GM19397 (cell line): Measurements from ENCODE around the gene FAM107A.

ENCODE experiments used
- ATAC-seq: cut with Tn5 transposase; IDR thresholded peaks from one replicate; pipeline ENCODE4 v1.9.1; 2021; ENCODE audit warnings: mild to moderate bottlenecking, moderate library complexity; ENCODE audit not compliant: unreplicated experiment

Gene FAM107A

GRCh38 chr3:58568572-58569286 is 8.5 kb downstream of the FAM107A start:
- ATAC-seq, result no peak

GRCh38 chr3:58567251-58567515 is 10.0 kb downstream of the FAM107A start:
- ATAC-seq, result no peak

GRCh38 chr3:58566398-58567250 is 10.6 kb downstream of the FAM107A start:
- ATAC-seq, result no peak

- ATAC-seq, result no peak
Observed at GRCh38 chr3:58565621-58566397, 11.4 kb downstream of the FAM107A start.

GRCh38 chr3:58564456-58565160 is 12.6 kb downstream of the FAM107A start:
- ATAC-seq, result no peak

- ATAC-seq, result no peak
Observed at GRCh38 chr3:58564054-58564453, 13.1 kb downstream of the FAM107A start.

GRCh38 chr3:58563386-58564035 is 13.7 kb downstream of the FAM107A start:
- no peak for ATAC-seq

- ATAC-seq, result no peak
Observed at GRCh38 chr3:58562498-58562897, 14.7 kb downstream of the FAM107A start.

- ATAC-seq, result no peak
Observed at GRCh38 chr3:58560771-58561311, 16.4 kb downstream of the FAM107A start.

- no peak for ATAC-seq
Observed at GRCh38 chr3:58559586-58559985, 17.6 kb downstream of the FAM107A start.

- no peak for ATAC-seq
Observed at GRCh38 chr3:58557491-58557890, 19.7 kb downstream of the FAM107A start.

GRCh38 chr3:58556761-58557221 is 20.4 kb downstream of the FAM107A start:
- no peak for ATAC-seq

- no peak for ATAC-seq
Observed at GRCh38 chr3:58556001-58556400, 21.2 kb downstream of the FAM107A start.

GRCh38 chr3:58555203-58555602 is 22.0 kb downstream of the FAM107A start:
- no peak for ATAC-seq

GRCh38 chr3:58553003-58553402 is 24.2 kb downstream of the FAM107A start:
- ATAC-seq, result no peak

- ATAC-seq, result no peak
Observed at GRCh38 chr3:58551636-58552180, 25.5 kb downstream of the FAM107A start.

GRCh38 chr3:58544541-58544940 is 32.6 kb downstream of the FAM107A start:
- no peak for ATAC-seq

GRCh38 chr3:58540176-58540858 is 36.9 kb downstream of the FAM107A start:
- ATAC-seq, result no peak

GRCh38 chr3:58539626-58540025 is 37.6 kb downstream of the FAM107A start:
- ATAC-seq, result no peak
